DOHH2 (cell line): Measurements from ENCODE around the gene SHD.

Experiments
- CTCF ChIP-seq: fragments of 200-600 bp; sonication (generic); IDR thresholded peaks from one replicate; pipeline ENCODE4 v1.5.1; 2014; ENCODE audit warnings: antibody characterized with exemption, mild to moderate bottlenecking, low read depth, low read length; ENCODE audit not compliant: poor library complexity, severe bottlenecking
- EZH2phosphoT487 ChIP-seq: fragments of 200-600 bp; sonication (generic); IDR thresholded peaks from 2 replicates; pipeline ENCODE4 v1.6.1; 2017; ENCODE audit warnings: borderline replicate concordance, mild to moderate bottlenecking, antibody characterized with exemption, low read length, moderate library complexity, mixed read lengths

GRCh38 chr19:4316956-4317355, 37.9 kb downstream of the SHD start:
- TF ChIP-seq CTCF = no peak
- TF ChIP-seq EZH2phosphoT487 = no peak
